HG03469 (cell line): ENCODE data around the gene HOXA2.

Source experiments
- ATAC-seq: cut with Tn5 transposase; IDR thresholded peaks from one replicate; pipeline ENCODE4 v1.9.1; 2021; ENCODE audit warnings: mild to moderate bottlenecking, moderate library complexity, moderate number of reproducible peaks; ENCODE audit not compliant: unreplicated experiment

Gene HOXA2

GRCh38 chr7:27141923-27142579, 39.6 kb upstream of the HOXA2 start:
- no peak for ATAC-seq

- ATAC-seq, result no peak
Observed at GRCh38 chr7:27141137-27141922, 38.8 kb upstream of the HOXA2 start.

GRCh38 chr7:27140126-27140857, 37.8 kb upstream of the HOXA2 start:
- no peak for ATAC-seq

GRCh38 chr7:27139334-27140125, 37.0 kb upstream of the HOXA2 start:
- no peak for ATAC-seq

GRCh38 chr7:27138985-27139333, 36.5 kb upstream of the HOXA2 start:
- ATAC-seq, result no peak

- ATAC-seq, result no peak
Observed at GRCh38 chr7:27138472-27138871, 36.0 kb upstream of the HOXA2 start.

GRCh38 chr7:27137640-27138315, 35.3 kb upstream of the HOXA2 start:
- no peak for ATAC-seq

GRCh38 chr7:27134392-27134791, 31.9 kb upstream of the HOXA2 start:
- ATAC-seq, result no peak

- no peak for ATAC-seq
Observed at GRCh38 chr7:27133409-27134231, 31.1 kb upstream of the HOXA2 start.

- ATAC-seq, result no peak
Observed at GRCh38 chr7:27132978-27133377, 30.5 kb upstream of the HOXA2 start.

- no peak for ATAC-seq
Observed at GRCh38 chr7:27132214-27132613, 29.7 kb upstream of the HOXA2 start.

- no peak for ATAC-seq
Observed at GRCh38 chr7:27131390-27131819, 28.9 kb upstream of the HOXA2 start.

GRCh38 chr7:27130540-27131389, 28.3 kb upstream of the HOXA2 start, which contains the start of gene HOXA4:
HOXA4 (minus strand) TSS chr7:27130757; CDS start chr7:27130733, 24 bp downstream.
- ATAC-seq, result no peak

- ATAC-seq, result no peak
Observed at GRCh38 chr7:27129729-27130539, 27.5 kb upstream of the HOXA2 start.

GRCh38 chr7:27128776-27129728, 26.6 kb upstream of the HOXA2 start:
- no peak for ATAC-seq

- ATAC-seq, result no peak
Observed at GRCh38 chr7:27128034-27128433, 25.6 kb upstream of the HOXA2 start.
